ENCODE results near the gene GP1BB.
"Not testable (repeated sequence)": the region's sequence is repeated elsewhere in the genome, so short reads cannot be mapped to it uniquely, and the experiment has no call there.

GP1BB gene

GRCh38 chr22:19723232-19723982 is at the start of gene GP1BB:
GP1BB (plus strand) TSS chr22:19723539; CDS start chr22:19723570, 31 bp downstream.
- DNase-seq (ENCODE audit: low spot score): peak; percentile 47

GRCh38 chr22:19673660-19674059 is 49.7 kb upstream of the GP1BB start:
- DNase-seq (ENCODE audit: low spot score): no peak

- no peak for DNase-seq (ENCODE audit: low spot score)
Measured at GRCh38 chr22:19674129-19674928, 49.0 kb upstream of the GP1BB start.

- DNase-seq (ENCODE audit: low spot score): no peak
Measured at GRCh38 chr22:19674929-19675253, 48.4 kb upstream of the GP1BB start.

GRCh38 chr22:19675428-19675827 is 47.9 kb upstream of the GP1BB start:
- DNase-seq (ENCODE audit: low spot score): no peak

- not testable (repeated sequence) for DNase-seq (ENCODE audit: low spot score)
Measured at GRCh38 chr22:19676437-19676836, 46.9 kb upstream of the GP1BB start.

GRCh38 chr22:19678949-19679521 is 44.3 kb upstream of the GP1BB start:
- DNase-seq (ENCODE audit: low spot score): no peak

GRCh38 chr22:19679522-19680101 is 43.7 kb upstream of the GP1BB start:
- DNase-seq (ENCODE audit: low spot score): no peak

GRCh38 chr22:19680287-19680881 is 43.0 kb upstream of the GP1BB start:
- no peak for DNase-seq (ENCODE audit: low spot score)

- no peak for DNase-seq (ENCODE audit: low spot score)
Measured at GRCh38 chr22:19680911-19681862, 42.2 kb upstream of the GP1BB start.

- no peak for DNase-seq (ENCODE audit: low spot score)
Measured at GRCh38 chr22:19681863-19682245, 41.5 kb upstream of the GP1BB start.

GRCh38 chr22:19686946-19687345 is 36.4 kb upstream of the GP1BB start:
- DNase-seq (ENCODE audit: low spot score): no peak

- DNase-seq (ENCODE audit: low spot score): no peak
Measured at GRCh38 chr22:19687561-19688300, 35.6 kb upstream of the GP1BB start.

GRCh38 chr22:19688301-19689290 is 34.7 kb upstream of the GP1BB start:
- DNase-seq (ENCODE audit: low spot score): no peak

- no peak for DNase-seq (ENCODE audit: low spot score)
Measured at GRCh38 chr22:19689408-19689807, 33.9 kb upstream of the GP1BB start.

GRCh38 chr22:19691007-19691720 is 32.2 kb upstream of the GP1BB start:
- no peak for DNase-seq (ENCODE audit: low spot score)

GRCh38 chr22:19691721-19692341 is 31.5 kb upstream of the GP1BB start:
- peak; percentile 82 for DNase-seq (ENCODE audit: low spot score)

- no peak for DNase-seq (ENCODE audit: low spot score)
Measured at GRCh38 chr22:19693581-19693980, 29.8 kb upstream of the GP1BB start.

Measured in kidney tubule cell (primary cell).